Naive thymus-derived CD4-positive, alpha-beta T cell (primary cell): ENCODE data around the gene TLX1. TPM values are rescaled to one million over a fixed set of nuclear protein-coding genes. Genes with fewer than 3 reads are reported as not detected.

ENCODE experiments used
- ATAC-seq: fragments of 150-1000 bp; cut with Tn5 transposase; 2 replicates; pipeline ENCODE4 v1.10.0; 2021; ENCODE audit warnings: mild to moderate bottlenecking, moderate library complexity
- CTCF ChIA-PET: fragments of 350-600 bp; sonication (Branson Sonifier 250); formaldehyde crosslinking; loops from one replicate; lab custom pipeline; 2021; ENCODE audit warnings: antibody characterized with exemption; lab: Charles Lee
- POLR2A ChIA-PET: fragments of 350-600 bp; sonication (Branson Sonifier 250); formaldehyde crosslinking; loops from one replicate; lab custom pipeline; 2021; ENCODE audit warnings: antibody characterized with exemption, inconsistent platforms; lab: Charles Lee
- DNase-seq, 9 donors: peaks; one replicate each; pipeline versions ENCODE4 v3.0.0 to v3.0.0-alpha.2; 2020 to 2022; ENCODE audit warnings: mixed read lengths in 1 of 9
- H3K27ac ChIP-seq: one replicate; pipeline ENCODE4 v1.7.0; 2013; ENCODE audit warnings: mild to moderate bottlenecking, low read depth, low read length, moderate library complexity
- H3K27me3 ChIP-seq, 2 donors: one replicate each; pipeline ENCODE4 v1.7.0; 2013; ENCODE audit warnings: low read length in 2 of 2, mild to moderate bottlenecking in 2 of 2, moderate library complexity in 2 of 2; ENCODE audit not compliant: control insufficient read depth in 2 of 2, insufficient read depth in 2 of 2
- H3K36me3 ChIP-seq, 3 experiments: 1 replicate in 2 of 3; 2 replicates in 1 of 3; pipeline ENCODE4 v1.7.0; 2013; ENCODE audit warnings: low read length in 3 of 3, mild to moderate bottlenecking in 3 of 3, moderate library complexity in 1 of 3; ENCODE audit not compliant: insufficient read depth in 3 of 3, control insufficient read depth in 2 of 3
- H3K4me1 ChIP-seq, 2 donors: one replicate each; pipeline ENCODE4 v1.7.0; 2013; ENCODE audit warnings: low read length in 2 of 2, mild to moderate bottlenecking in 2 of 2, moderate library complexity in 1 of 2; ENCODE audit not compliant: control insufficient read depth in 2 of 2, insufficient read depth in 2 of 2
- H3K4me3 ChIP-seq: 2 replicates; pipeline ENCODE4 v1.7.0; 2013; ENCODE audit warnings: mild to moderate bottlenecking, low read length
- H3K9me3 ChIP-seq, 3 experiments: 1 replicate in 2 of 3; 2 replicates in 1 of 3; pipeline ENCODE4 v1.7.0; 2013; ENCODE audit warnings: low read length in 3 of 3; ENCODE audit not compliant: control insufficient read depth in 2 of 3
- H3K27ac Mint-ChIP-seq, 9 donors: one replicate each; pipeline ENCODE4 v1.8.0; 2020 to 2022; ENCODE audit warnings: mixed read lengths in 9 of 9, mild to moderate bottlenecking in 8 of 9, moderate library complexity in 5 of 9, inconsistent platforms in 2 of 9
- H3K27me3 Mint-ChIP-seq, 5 donors: one replicate each; pipeline ENCODE4 v1.8.0; 2021 to 2022; ENCODE audit warnings: mixed read lengths in 5 of 5, mild to moderate bottlenecking in 1 of 5
- H3K36me3 Mint-ChIP-seq, 5 donors: one replicate each; pipeline ENCODE4 v1.8.0; 2020 to 2022; ENCODE audit warnings: mixed read lengths in 5 of 5, mild to moderate bottlenecking in 3 of 5, inconsistent platforms in 1 of 5
- H3K4me1 Mint-ChIP-seq, 7 donors: one replicate each; pipeline ENCODE4 v1.8.0; 2020 to 2022; ENCODE audit warnings: mixed read lengths in 7 of 7, mild to moderate bottlenecking in 3 of 7, inconsistent platforms in 1 of 7
- H3K4me3 Mint-ChIP-seq, 10 donors: one replicate each; pipeline ENCODE4 v1.8.0; 2020 to 2022; ENCODE audit warnings: mild to moderate bottlenecking in 10 of 10, mixed read lengths in 10 of 10, moderate library complexity in 6 of 10, inconsistent platforms in 2 of 10
- H3K9me3 Mint-ChIP-seq, 11 donors: one replicate each; pipeline ENCODE4 v1.8.0; 2020 to 2022; ENCODE audit warnings: mixed read lengths in 11 of 11, mild to moderate bottlenecking in 4 of 11, inconsistent platforms in 1 of 11, moderate library complexity in 1 of 11
- intact Hi-C, 2 donors: fragments of 100-400 bp; cut with micrococcal nuclease; formaldehyde crosslinking; loops; one replicate each; pipeline ENCODE4 v1.15.1; 2023
- polyA plus RNA-seq, 2 donors: library from polyadenylated mRNA; unstranded; fragments of 300-500 nt; fragmentation: Illumina TruSeq; gene quantifications; one replicate each; pipeline ENCODE4 v1.2.3, GENCODE V29; 2021
- total RNA-seq, 6 experiments: library from RNA in 5 of 6; stranded (reverse) in 5 of 6; gene quantifications; 1 replicate in 5 of 6; 2 replicates in 1 of 6; pipeline ENCODE4 v1.2.3 and lab custom pipeline; 2021 to 2026

TLX1 gene
- total and polyA plus RNA-seq, 7 experiments from 2014 or later, result not detected

DNA sequence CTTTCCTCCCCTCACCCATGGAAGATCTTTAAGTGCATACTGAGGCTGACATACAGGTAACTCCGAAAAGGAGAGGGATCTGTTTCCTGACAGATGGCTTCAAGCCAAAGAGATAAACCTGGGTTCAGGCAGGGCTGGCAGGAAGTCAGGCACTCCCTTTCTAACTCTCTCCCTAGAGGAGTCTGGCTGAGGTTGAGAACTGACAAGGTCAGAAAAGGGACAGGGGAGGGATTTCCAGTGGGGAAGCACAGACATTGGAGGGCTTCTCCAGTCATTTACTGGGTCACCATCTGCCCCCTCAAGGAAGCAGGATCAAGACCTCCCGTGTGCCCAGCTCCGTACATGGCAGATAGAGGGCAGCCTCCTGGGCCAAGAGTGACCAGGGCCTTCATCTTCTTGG, 31.6 kb downstream of the TLX1 start:
- Histone ChIP-seq H3K4me3 (no peak overlapping the region), H3K4me1 (no peaks in the 10 kb centered on the region), H3K27me3 (peaks cover 6 to 15% of the 10 kb centered on the region in 2 donors), H3K27ac (no peak overlapping the region), H3K36me3 (no peaks in the 10 kb centered on the region), H3K9me3 (no peaks in the 10 kb centered on the region)
- H3K4me3 Mint-ChIP-seq, result peak overlapping the region in 2 of 10 donors; percentile 2 to 51
- peaks cover 56 to 82% (median 72%) of the 10 kb centered on the region in 5 donors for H3K27me3 Mint-ChIP-seq
- no peaks in the 10 kb centered on the region for H3K9me3 Mint-ChIP-seq
- H3K36me3 Mint-ChIP-seq, result no peaks in the 10 kb centered on the region
- DNase-seq (no peak), ATAC-seq (no peak)
- intact Hi-C loops, result no loop called here
- CTCF ChIA-PET, result no interaction called here
- H3K4me1 Mint-ChIP-seq, result peaks cover 9 to 16% (median 12%) of the 10 kb centered on the region in 7 donors
- no peak overlapping the region for H3K27ac Mint-ChIP-seq
- POLR2A ChIA-PET, result no interaction called here

DNA sequence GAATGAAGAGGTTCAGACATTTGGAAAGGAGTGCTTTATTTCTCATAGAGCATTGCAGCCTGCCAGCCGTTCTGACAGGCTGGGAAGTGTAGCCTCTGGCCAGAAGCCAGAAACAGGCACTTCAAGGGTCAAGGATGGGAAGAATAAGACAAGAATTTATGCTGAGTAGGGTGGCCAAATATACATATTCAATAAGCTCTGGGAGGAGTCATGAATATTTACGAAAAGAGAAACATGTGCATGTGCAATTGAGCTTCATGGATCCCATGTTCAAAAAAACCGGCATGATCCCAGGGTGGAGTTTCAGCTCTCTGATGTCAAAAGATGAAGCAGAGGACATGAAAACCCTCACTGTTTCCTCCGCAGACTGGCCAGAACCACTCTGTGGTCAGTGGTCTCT, 32.9 kb downstream of the TLX1 start:
- peaks cover 64 to 85% (median 80%) of the 10 kb centered on the region in 5 donors for H3K27me3 Mint-ChIP-seq
- H3K36me3 Mint-ChIP-seq, result no peaks in the 10 kb centered on the region
- Histone ChIP-seq H3K4me3 (no peak overlapping the region), H3K9me3 (no peaks in the 10 kb centered on the region), H3K27ac (no peak overlapping the region), H3K27me3 (peaks cover 6 to 15% of the 10 kb centered on the region in 2 donors), H3K36me3 (no peaks in the 10 kb centered on the region), H3K4me1 (no peaks in the 10 kb centered on the region)
- H3K4me3 Mint-ChIP-seq, result no peak overlapping the region
- H3K4me1 Mint-ChIP-seq, result peaks cover 9 to 14% (median 12%) of the 10 kb centered on the region in 7 donors
- no peak overlapping the region for H3K27ac Mint-ChIP-seq
- ATAC-seq (no peak), DNase-seq (no peak)
- intact Hi-C loops, result no loop called here
- POLR2A ChIA-PET, result no interaction called here
- CTCF ChIA-PET, result interaction anchor here (0.6 to 1.0 kb wide), 2 partner anchors 10 to 11 kb away, joined by 3 to 4 read pairs; no protein-coding TSS in a partner anchor
- H3K9me3 Mint-ChIP-seq, result peaks cover 0 to 3% (median 0%) of the 10 kb centered on the region in 11 donors

DNA sequence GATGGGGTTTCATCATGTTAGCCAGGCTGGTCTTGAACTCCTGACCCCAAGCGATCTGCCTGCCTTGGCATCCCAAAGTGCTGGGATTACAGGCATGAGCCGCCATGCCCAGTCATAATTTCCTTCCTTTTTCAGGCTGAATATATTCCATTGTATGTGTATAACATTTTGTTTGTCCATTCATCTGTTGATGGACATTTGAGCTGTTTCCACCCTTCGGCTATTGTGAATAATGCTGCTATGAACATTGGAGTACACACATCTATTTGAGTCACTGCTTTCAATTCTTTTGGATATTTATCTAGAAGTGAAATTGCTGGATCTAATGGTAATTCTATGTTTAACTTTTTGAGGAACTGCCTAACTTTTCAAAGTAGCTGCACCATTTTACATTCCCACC, 34.6 kb downstream of the TLX1 start:
- peaks cover 0 to 3% (median 0%) of the 10 kb centered on the region in 11 donors for H3K9me3 Mint-ChIP-seq
- no peaks in the 10 kb centered on the region for H3K4me1 ChIP-seq
- H3K4me3 ChIP-seq, result no peak overlapping the region
- DNase-seq, result no peak
- H3K27ac Mint-ChIP-seq, result no peak overlapping the region
- H3K27me3 Mint-ChIP-seq, result peaks cover 64 to 79% (median 73%) of the 10 kb centered on the region in 5 donors
- H3K36me3 Mint-ChIP-seq, result no peaks in the 10 kb centered on the region
- H3K9me3 ChIP-seq, result no peaks in the 10 kb centered on the region
- peaks cover 9 to 14% (median 12%) of the 10 kb centered on the region in 7 donors for H3K4me1 Mint-ChIP-seq
- ChIA-PET POLR2A (no interaction called here), CTCF (interaction anchor here (0.6 to 0.7 kb wide), 2 partner anchors 58 to 643 kb away, joined by 3 read pairs; no protein-coding TSS in a partner anchor)
- no peak for ATAC-seq
- no peaks in the 10 kb centered on the region for H3K36me3 ChIP-seq
- no peak overlapping the region for H3K4me3 Mint-ChIP-seq
- intact Hi-C loops, result no loop called here
- H3K27me3 ChIP-seq, result peaks cover 6 to 15% of the 10 kb centered on the region in 2 donors
- H3K27ac ChIP-seq, result no peak overlapping the region

DNA sequence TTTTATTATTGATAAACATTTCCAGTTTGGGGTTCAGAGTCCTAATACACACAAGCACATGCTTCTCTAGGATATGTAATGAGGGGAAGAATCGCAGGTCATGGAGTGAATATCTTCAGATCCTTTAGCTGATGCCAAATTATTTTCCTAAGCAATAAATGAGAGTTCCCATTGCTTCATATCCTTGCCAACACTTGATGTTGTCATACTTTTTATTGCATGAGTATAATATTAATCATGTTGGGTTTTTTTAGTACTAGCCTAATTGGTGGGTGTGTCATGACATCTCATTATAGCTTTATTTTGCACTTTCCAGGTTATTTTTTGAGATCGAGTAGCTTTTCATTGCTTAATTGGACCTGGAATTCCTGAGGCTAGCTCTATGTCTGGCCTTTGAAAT, 35.3 kb downstream of the TLX1 start:
- H3K36me3 Mint-ChIP-seq, result no peaks in the 10 kb centered on the region
- intact Hi-C loops, result no loop called here
- no peaks in the 10 kb centered on the region for H3K9me3 ChIP-seq
- ChIA-PET POLR2A (no interaction called here), CTCF (interaction anchor here (0.6 to 0.9 kb wide), 4 partner anchors 44 to 889 kb away, joined by 3 read pairs; partner anchors contain the start of genes ARMH3 and NPM3)
- H3K36me3 ChIP-seq, result no peaks in the 10 kb centered on the region
- H3K4me1 Mint-ChIP-seq, result peaks cover 9 to 12% (median 10%) of the 10 kb centered on the region in 7 donors
- H3K4me3 ChIP-seq, result no peak overlapping the region
- H3K27ac Mint-ChIP-seq, result no peak overlapping the region
- H3K27me3 Mint-ChIP-seq, result peaks cover 60 to 80% (median 70%) of the 10 kb centered on the region in 5 donors
- no peak for DNase-seq
- no peak for ATAC-seq
- peaks cover 0 to 3% (median 0%) of the 10 kb centered on the region in 11 donors for H3K9me3 Mint-ChIP-seq
- H3K27ac ChIP-seq, result no peak overlapping the region
- no peak overlapping the region for H3K4me3 Mint-ChIP-seq
- H3K4me1 ChIP-seq, result no peaks in the 10 kb centered on the region
- H3K27me3 ChIP-seq, result peaks cover 6 to 15% of the 10 kb centered on the region in 2 donors

DNA sequence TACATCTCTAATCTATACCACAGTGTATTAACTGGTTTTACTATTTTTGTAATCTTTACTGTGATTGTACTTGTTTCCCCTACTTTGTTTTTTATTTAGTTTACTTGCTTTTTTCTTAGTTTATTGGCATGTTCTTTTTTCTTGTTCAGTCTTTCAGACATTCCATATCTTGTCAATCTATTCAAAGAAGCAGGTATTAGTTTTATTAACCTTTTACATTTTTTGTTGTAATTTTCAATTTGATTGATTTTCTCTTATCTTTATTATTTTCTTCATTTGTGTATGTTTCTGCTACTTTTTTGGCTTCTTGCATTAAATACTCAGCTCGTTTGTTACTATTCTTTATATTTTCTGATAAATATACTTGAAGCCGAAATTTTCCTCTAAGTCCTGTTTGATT, 41.6 kb downstream of the TLX1 start:
- CTCF ChIA-PET, result interaction anchor here (0.7 to 1.0 kb wide), 2 partner anchors 12 to 1288 kb away, joined by 3 to 5 read pairs; no protein-coding TSS in a partner anchor
- Histone ChIP-seq H3K36me3 (no peaks in the 10 kb centered on the region), H3K4me3 (no peak overlapping the region), H3K9me3 (peaks cover 0 to 14% (median 0%) of the 10 kb centered on the region in 3 experiments), H3K27ac (no peak overlapping the region), H3K4me1 (no peaks in the 10 kb centered on the region), H3K27me3 (no peaks in the 10 kb centered on the region)
- DNase-seq, result no peak
- no peak overlapping the region for H3K27ac Mint-ChIP-seq
- H3K4me3 Mint-ChIP-seq, result no peak overlapping the region
- peaks cover 0 to 48% (median 27%) of the 10 kb centered on the region in 11 donors for H3K9me3 Mint-ChIP-seq
- H3K27me3 Mint-ChIP-seq, result peaks cover 36 to 80% (median 60%) of the 10 kb centered on the region in 5 donors
- no peak for ATAC-seq
- intact Hi-C loops, result no loop called here
- no peaks in the 10 kb centered on the region for H3K4me1 Mint-ChIP-seq
- POLR2A ChIA-PET, result no interaction called here
- peaks cover 0 to 26% (median 4%) of the 10 kb centered on the region in 5 donors for H3K36me3 Mint-ChIP-seq

DNA sequence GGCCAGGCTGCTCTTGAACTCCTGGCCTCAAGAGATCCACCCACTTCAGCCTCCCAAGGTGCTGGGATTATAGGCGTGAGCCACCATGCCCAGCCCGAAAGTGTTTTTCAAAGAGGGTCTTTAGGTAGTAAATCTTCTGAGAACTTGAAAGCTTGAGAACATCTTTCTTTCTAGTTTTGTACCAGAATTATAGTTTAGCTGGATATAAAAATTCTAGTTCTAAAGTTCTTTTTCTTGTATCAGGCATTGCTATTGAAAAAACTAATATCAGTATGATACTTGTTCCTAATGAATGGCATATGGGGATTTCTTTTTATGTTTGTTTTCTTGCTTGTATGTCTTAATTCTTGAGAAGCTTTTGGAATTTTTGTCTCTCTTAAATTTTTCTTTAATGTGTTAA, 43.2 kb downstream of the TLX1 start:
- no peaks in the 10 kb centered on the region for H3K4me1 Mint-ChIP-seq
- DNase-seq (no peak), ATAC-seq (no peak)
- H3K4me3 ChIP-seq, result no peak overlapping the region
- no peak overlapping the region for H3K27ac Mint-ChIP-seq
- ChIA-PET CTCF (no interaction called here), POLR2A (no interaction called here)
- intact Hi-C loops, result no loop called here
- peaks cover 35 to 78% (median 60%) of the 10 kb centered on the region in 5 donors for H3K27me3 Mint-ChIP-seq
- H3K27me3 ChIP-seq, result no peaks in the 10 kb centered on the region
- H3K27ac ChIP-seq, result no peak overlapping the region
- H3K36me3 Mint-ChIP-seq, result peaks cover 0 to 26% (median 4%) of the 10 kb centered on the region in 5 donors
- no peaks in the 10 kb centered on the region for H3K36me3 ChIP-seq
- no peak overlapping the region for H3K4me3 Mint-ChIP-seq
- peaks cover 0 to 14% (median 0%) of the 10 kb centered on the region in 3 experiments for H3K9me3 ChIP-seq
- no peaks in the 10 kb centered on the region for H3K4me1 ChIP-seq
- peaks cover 0 to 48% (median 26%) of the 10 kb centered on the region in 11 donors for H3K9me3 Mint-ChIP-seq

DNA sequence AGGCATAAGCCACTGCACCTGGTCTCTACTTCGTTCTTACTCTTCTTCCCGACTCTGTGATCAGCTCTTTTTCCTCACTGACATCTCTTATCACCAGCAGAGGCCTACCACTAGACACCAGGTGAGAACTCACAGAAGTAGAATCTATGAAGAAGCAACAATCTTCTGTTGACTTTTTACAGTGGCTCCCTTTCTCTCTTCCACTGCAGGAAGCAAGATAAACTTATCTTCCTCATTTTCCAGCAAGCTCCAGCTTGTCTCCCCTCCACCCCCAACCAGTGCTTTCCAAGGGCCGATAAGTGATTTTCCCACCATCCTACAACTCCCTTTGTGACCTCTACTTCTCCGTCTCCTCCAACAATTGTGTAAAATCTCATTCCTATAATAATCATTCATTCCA, 45.5 kb downstream of the TLX1 start:
- H3K9me3 Mint-ChIP-seq, result peaks cover 0 to 48% (median 26%) of the 10 kb centered on the region in 11 donors
- H3K4me1 Mint-ChIP-seq, result no peaks in the 10 kb centered on the region
- no peak overlapping the region for H3K27ac Mint-ChIP-seq
- H3K27ac ChIP-seq, result no peak overlapping the region
- H3K4me3 Mint-ChIP-seq, result no peak overlapping the region
- H3K36me3 Mint-ChIP-seq, result peaks cover 0 to 26% (median 4%) of the 10 kb centered on the region in 5 donors
- no peak for DNase-seq
- H3K27me3 ChIP-seq, result no peaks in the 10 kb centered on the region
- POLR2A ChIA-PET, result no interaction called here
- ATAC-seq, result no peak
- no peaks in the 10 kb centered on the region for H3K4me1 ChIP-seq
- peaks cover 0 to 14% (median 0%) of the 10 kb centered on the region in 3 experiments for H3K9me3 ChIP-seq
- no peaks in the 10 kb centered on the region for H3K36me3 ChIP-seq
- CTCF ChIA-PET, result no interaction called here
- peaks cover 42 to 76% (median 62%) of the 10 kb centered on the region in 5 donors for H3K27me3 Mint-ChIP-seq
- intact Hi-C loops, result no loop called here
- no peak overlapping the region for H3K4me3 ChIP-seq
